IMR-90 (cell line): ENCODE data around the gene MGAT1. TPM values are rescaled to one million over a fixed set of nuclear protein-coding genes. Genes with fewer than 3 reads are reported as not detected.
A peak's percentile ranks its signal among the peaks of the same experiment; 100 is the strongest.

ENCODE experiments used
- ATAC-seq: fragments of 200-7000 bp; cut with Tn5 transposase; 2 replicates; pipeline ENCODE4 v1.9.1; 2020; ENCODE audit warnings: low read depth, mild to moderate bottlenecking, moderate library complexity
- BruUV-seq: library from RNA; stranded (reverse); fragments of 400-500 nt; replicated peaks from 2 replicates; lab custom pipeline; 2021; lab: Mats Ljungman, UMichigan
- CTCF ChIA-PET: fragments of 300-600 bp; formaldehyde crosslinking; extraction: SDS; loops from one replicate; lab custom pipeline; 2021; ENCODE audit warnings: antibody characterized with exemption; lab: Yijun Ruan, JAX
- POLR2A ChIA-PET: fragments of 300-600 bp; sonication (Branson Sonifier 250); formaldehyde crosslinking; loops from one replicate; lab custom pipeline; 2022; ENCODE audit warnings: antibody characterized with exemption; ENCODE audit not compliant: unreplicated experiment; lab: Charles Lee
- DNase-seq: peaks from one replicate; pipeline ENCODE4 v3.0.0; 2013
- H2AFZ ChIP-seq: replicated peaks from 2 replicates; pipeline ENCODE3; 2013; ENCODE audit warnings: low read length, mild to moderate bottlenecking; ENCODE audit not compliant: poor library complexity
- H2AK5ac ChIP-seq: 2 replicates; pipeline ENCODE4 v1.6.1; 2013; ENCODE audit warnings: low read depth, low read length, inconsistent platforms
- H2AK9ac ChIP-seq: replicated peaks from 2 replicates; pipeline ENCODE3; 2013; ENCODE audit warnings: mild to moderate bottlenecking, low read depth, low read length, moderate library complexity; ENCODE audit not compliant: poor library complexity
- H2BK120ac ChIP-seq: 2 replicates; pipeline ENCODE4 v1.6.1; 2013; ENCODE audit warnings: low read depth, low read length, inconsistent platforms
- H2BK15ac ChIP-seq: 3 replicates; pipeline ENCODE4 v1.6.1; 2013; ENCODE audit warnings: low read depth, low read length, inconsistent platforms
- H2BK20ac ChIP-seq: 2 replicates; pipeline ENCODE4 v1.6.1; 2013; ENCODE audit warnings: low read depth, mild to moderate bottlenecking, inconsistent platforms, low read length, moderate library complexity
- H2BK5ac ChIP-seq: 2 replicates; pipeline ENCODE4 v1.6.1; 2013; ENCODE audit warnings: mild to moderate bottlenecking, low read depth, low read length, inconsistent platforms; ENCODE audit not compliant: poor library complexity, severe bottlenecking
- H3K14ac ChIP-seq: replicated peaks from 2 replicates; pipeline ENCODE4 v1.6.1; 2013; ENCODE audit warnings: low read depth, low read length, inconsistent platforms
- H3K18ac ChIP-seq: 2 replicates; pipeline ENCODE4 v1.6.1; 2013; ENCODE audit warnings: low read depth, low read length, control low read depth
- H3K23ac ChIP-seq: 2 replicates; pipeline ENCODE4 v1.6.1; 2013; ENCODE audit warnings: low read depth, low read length, inconsistent platforms
- H3K27ac ChIP-seq: 2 replicates; pipeline ENCODE4 v1.5.1; 2013; ENCODE audit warnings: mild to moderate bottlenecking, control low read depth, low read length; ENCODE audit not compliant: insufficient read depth
- H3K27me3 ChIP-seq: 2 replicates; pipeline ENCODE4 v1.6.1; 2013; ENCODE audit warnings: low read length; ENCODE audit not compliant: control insufficient read depth, insufficient read depth
- H3K36me3 ChIP-seq: 2 replicates; pipeline ENCODE4 v1.6.1; 2013; ENCODE audit warnings: low read length, mixed read lengths; ENCODE audit not compliant: control insufficient read depth, insufficient read depth
- H3K4ac ChIP-seq: 2 replicates; pipeline ENCODE4 v1.6.1; 2013; ENCODE audit warnings: low read depth, low read length, inconsistent platforms
- H3K4me1 ChIP-seq: 2 replicates; pipeline ENCODE4 v1.6.1; 2013; ENCODE audit warnings: low read length, mixed read lengths; ENCODE audit not compliant: control insufficient read depth, insufficient read depth
- H3K4me2 ChIP-seq: 2 replicates; pipeline ENCODE4 v1.6.1; 2013; ENCODE audit warnings: low read depth, mild to moderate bottlenecking, control low read depth, low read length, moderate library complexity
- H3K4me3 ChIP-seq: 2 replicates; pipeline ENCODE4 v1.5.1; 2013; ENCODE audit warnings: low read depth, mild to moderate bottlenecking, control low read depth, low read length, moderate library complexity; ENCODE audit not compliant: insufficient read depth
- H3K56ac ChIP-seq: 2 replicates; pipeline ENCODE4 v1.6.1; 2013; ENCODE audit warnings: low read length, inconsistent platforms; ENCODE audit not compliant: insufficient read depth; ENCODE audit errors: extremely low read depth
- H3K79me1 ChIP-seq, 2 experiments: 2 replicates each; pipeline ENCODE4 v1.6.1; 2013; ENCODE audit warnings: low read length in 2 of 2, inconsistent platforms in 1 of 2, low read depth in 1 of 2
- H3K9ac ChIP-seq: 2 replicates; pipeline ENCODE4 v1.6.1; 2013; ENCODE audit warnings: low read depth, low read length, control low read depth
- H3K9me1 ChIP-seq: 2 replicates; pipeline ENCODE4 v1.6.1; 2013; ENCODE audit warnings: low read length, inconsistent platforms; ENCODE audit not compliant: insufficient read depth
- H3K9me3 ChIP-seq: 2 replicates; pipeline ENCODE4 v1.6.1; 2013; ENCODE audit warnings: low read length; ENCODE audit not compliant: control insufficient read depth, insufficient read depth
- H4K20me1 ChIP-seq: 2 replicates; pipeline ENCODE4 v1.6.1; 2013; ENCODE audit warnings: low read length, inconsistent platforms; ENCODE audit not compliant: insufficient read depth
- H4K5ac ChIP-seq: 2 replicates; pipeline ENCODE4 v1.6.1; 2013; ENCODE audit warnings: mild to moderate bottlenecking, low read depth, low read length, control low read depth
- H4K8ac ChIP-seq, 2 experiments: 2 replicates each; pipeline ENCODE4 v1.6.1; 2013; ENCODE audit warnings: low read depth in 2 of 2, low read length in 2 of 2, control low read depth in 1 of 2, inconsistent platforms in 1 of 2
- H4K91ac ChIP-seq: 2 replicates; pipeline ENCODE4 v1.6.1; 2013; ENCODE audit warnings: low read depth, low read length, inconsistent platforms; ENCODE audit not compliant: insufficient read depth
- BHLHE40 ChIP-seq: fragments of 150-350 bp; IDR thresholded peaks from 2 replicates; pipeline ENCODE4 v1.6.1; 2016; ENCODE audit warnings: mild to moderate bottlenecking, low read depth, low read length
- CEBPB ChIP-seq: IDR thresholded peaks from 2 replicates; pipeline ENCODE4 v1.6.1; 2012; ENCODE audit warnings: low read depth, low read length, improper control_type of control experiment
- CHD1 ChIP-seq: IDR thresholded peaks from 2 replicates; pipeline ENCODE4 v1.6.1; 2012; ENCODE audit warnings: low read depth, low read length, improper control_type of control experiment
- FOS ChIP-seq: fragments of 150-350 bp; IDR thresholded peaks from 2 replicates; pipeline ENCODE4 v1.6.1; 2016; ENCODE audit warnings: low read depth, low read length
- MAFK ChIP-seq: IDR thresholded peaks from 2 replicates; pipeline ENCODE4 v1.6.1; 2012; ENCODE audit warnings: low read depth, low read length, improper control_type of control experiment
- POLR2A ChIP-seq: IDR thresholded peaks from 2 replicates; pipeline ENCODE4 v1.6.1; 2012; ENCODE audit warnings: mild to moderate bottlenecking, low read depth, low read length
- RAD21 ChIP-seq: IDR thresholded peaks from 2 replicates; pipeline ENCODE4 v1.6.1; 2012; ENCODE audit warnings: low read length, improper control_type of control experiment
- RCOR1 ChIP-seq: IDR thresholded peaks from 2 replicates; pipeline ENCODE4 v1.6.1; 2012; ENCODE audit warnings: mild to moderate bottlenecking, low read length, improper control_type of control experiment; ENCODE audit not compliant: insufficient replicate concordance
- SMC3 ChIP-seq: fragments of 150-350 bp; IDR thresholded peaks from 2 replicates; pipeline ENCODE4 v1.6.1; 2016; ENCODE audit warnings: low read depth, mild to moderate bottlenecking, antibody characterized with exemption, low read length, moderate library complexity
- WGBS, 2 experiments: methylation state at CpG; one replicate each; pipeline versions ENCODE4 v1.1.5 to v1.1.7; 2013; ENCODE audit warnings: missing lambda C conversion rate in 2 of 2; ENCODE audit not compliant: insufficient read length in 1 of 2; ENCODE audit errors: extremely low coverage in 2 of 2; 5-methylcytosine and 5-hydroxymethylcytosine counted together
- dilution Hi-C: fragments of 300-500 bp; cut with HindIII; formaldehyde crosslinking; loops from one replicate; pipeline ENCODE4 v1.14.3; 2018; ENCODE audit warnings: low sequenced_read_pairs; ENCODE audit not compliant: unreplicated experiment
- in situ Hi-C: fragments of 300-500 bp; cut with MboI; formaldehyde crosslinking; loops from 3 replicates; pipeline ENCODE4 v1.14.3; 2019; ENCODE audit warnings: low sequenced_read_pairs, inconsistent platforms, mixed read lengths
- intact Hi-C: fragments of 100-400 bp; cut with micrococcal nuclease; formaldehyde crosslinking; loops from 2 replicates; pipeline ENCODE4 v1.10.0; 2022
- polyA plus RNA-seq, 3 experiments: library from polyadenylated mRNA; depleted of rRNA; stranded (reverse); fragments of >200 nt; gene quantifications; 2 replicates each; pipeline ENCODE4 v1.2.3, GENCODE V29; 2012; ENCODE audit warnings: low replicate concordance in 1 of 3
- total RNA-seq: library from RNA; depleted of rRNA; stranded (reverse); fragments of >200 nt; gene quantifications from 2 replicates; pipeline ENCODE4 v1.2.3, GENCODE V29; 2012
- TF ChIP-seq, protein P1 (sequence below): fragments of 150-350 bp; IDR thresholded peaks from 2 replicates; pipeline ENCODE4 v1.6.1; 2017; ENCODE audit warnings: mild to moderate bottlenecking, antibody characterized with exemption, low read length, low read depth
- TF ChIP-seq, protein P2 (sequence below): conservative IDR thresholded peaks from 2 replicates; pipeline ENCODE4 v1.5.1; 2012; ENCODE audit warnings: mild to moderate bottlenecking, low read depth, low read length, improper control_type of control experiment
- TF ChIP-seq, protein P3 (sequence below): fragments of 150-350 bp; IDR thresholded peaks from 2 replicates; pipeline ENCODE4 v1.6.1; 2016; ENCODE audit warnings: low read depth, mild to moderate bottlenecking, low read length, moderate library complexity, borderline replicate concordance

Gene MGAT1
- total and polyA plus RNA-seq, 2 of the 4 experiments (the other 2 are of a cell fraction) = 56.3 to 141 TPM

DNA sequence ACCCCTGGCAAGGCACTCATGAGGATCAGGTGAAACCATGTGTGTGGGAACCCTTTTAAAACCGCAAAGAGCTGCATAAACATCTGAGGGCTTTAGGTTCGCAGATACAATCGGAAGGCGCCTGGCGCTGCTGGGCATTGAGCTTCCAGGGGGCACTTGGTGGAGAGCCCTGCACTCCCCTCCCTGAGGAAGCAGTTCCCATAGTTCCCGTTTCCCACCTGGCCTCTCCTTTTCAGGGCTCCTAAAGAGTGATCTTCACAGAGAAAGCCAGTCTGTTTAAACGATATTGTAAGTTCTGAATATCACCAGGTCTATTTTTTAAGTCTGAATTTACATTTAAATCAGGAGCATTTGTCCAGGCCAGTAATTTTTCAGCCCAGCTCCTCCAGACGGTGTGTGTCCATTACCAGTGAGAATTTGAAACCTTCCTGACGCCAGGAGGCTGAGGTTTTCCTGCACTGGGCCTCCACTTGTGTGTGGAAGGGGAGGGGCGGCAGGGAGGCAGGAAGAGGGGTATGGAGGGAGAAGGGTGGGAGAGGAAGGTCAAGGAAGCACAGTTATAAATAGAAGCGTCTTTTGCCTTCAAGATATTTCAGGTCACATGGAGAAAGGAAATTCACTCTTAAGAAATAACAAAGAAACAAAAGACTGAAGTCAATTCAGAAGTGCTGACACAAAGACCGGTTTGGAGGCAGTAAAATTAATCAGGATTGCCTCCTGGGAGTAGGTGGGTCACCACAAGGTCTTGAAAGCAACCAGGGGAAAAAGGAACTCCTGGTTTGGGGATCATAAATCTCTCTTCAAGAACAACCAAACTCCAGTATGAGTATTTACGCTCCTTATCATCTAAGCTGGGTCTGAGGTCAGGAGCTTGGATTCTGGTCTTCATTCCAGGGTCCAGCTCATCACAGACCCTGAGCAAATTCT lies 14.3 kb upstream of the MGAT1 start (continued):
- TF ChIP-seq, protein P1, sequence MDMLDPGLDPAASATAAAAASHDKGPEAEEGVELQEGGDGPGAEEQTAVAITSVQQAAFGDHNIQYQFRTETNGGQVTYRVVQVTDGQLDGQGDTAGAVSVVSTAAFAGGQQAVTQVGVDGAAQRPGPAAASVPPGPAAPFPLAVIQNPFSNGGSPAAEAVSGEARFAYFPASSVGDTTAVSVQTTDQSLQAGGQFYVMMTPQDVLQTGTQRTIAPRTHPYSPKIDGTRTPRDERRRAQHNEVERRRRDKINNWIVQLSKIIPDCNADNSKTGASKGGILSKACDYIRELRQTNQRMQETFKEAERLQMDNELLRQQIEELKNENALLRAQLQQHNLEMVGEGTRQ = no peak

DNA sequence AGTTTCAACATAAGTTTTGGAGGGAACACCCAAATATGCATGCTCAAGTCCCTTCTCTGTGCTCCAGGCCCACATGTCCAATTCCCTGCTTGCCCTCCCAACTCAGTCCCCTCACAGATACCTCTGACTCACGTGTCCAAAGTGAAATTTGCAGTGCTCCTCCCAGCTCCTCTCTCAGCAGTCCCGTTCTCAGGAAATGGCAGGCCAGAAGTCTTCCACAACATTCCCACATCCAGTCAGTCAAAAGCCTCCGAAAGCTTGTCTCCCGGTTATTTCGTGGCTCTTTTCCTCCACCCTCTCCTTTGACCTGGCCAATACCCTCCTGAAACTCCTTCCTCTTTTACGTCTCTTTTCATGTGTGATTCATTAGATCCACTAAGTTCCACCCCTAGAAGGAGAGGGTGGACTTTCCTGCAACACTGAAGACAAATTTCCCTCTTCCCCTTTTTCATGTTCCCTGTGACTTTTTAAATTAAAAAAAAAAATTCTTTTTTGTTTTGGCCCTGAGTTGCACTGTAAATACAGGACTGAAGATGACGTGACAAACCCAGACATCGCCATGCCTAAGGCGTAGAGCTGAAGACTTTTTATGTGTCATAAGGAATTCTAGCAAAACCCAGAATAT lies 12.8 kb upstream of the MGAT1 start:
- WGBS, 2 experiments = 57% methylated on average over 2 of the region's 9 CpGs; no CpG with 5 or more reads in 1 of the 2 experiments
- TF ChIP-seq RAD21 (no peak), POLR2A (no peak), CHD1 (no peak), BHLHE40 (no peak), RCOR1 (no peak), SMC3 (no peak), CEBPB (no peak), FOS (no peak), MAFK (no peak)
- TF ChIP-seq, protein P2, sequence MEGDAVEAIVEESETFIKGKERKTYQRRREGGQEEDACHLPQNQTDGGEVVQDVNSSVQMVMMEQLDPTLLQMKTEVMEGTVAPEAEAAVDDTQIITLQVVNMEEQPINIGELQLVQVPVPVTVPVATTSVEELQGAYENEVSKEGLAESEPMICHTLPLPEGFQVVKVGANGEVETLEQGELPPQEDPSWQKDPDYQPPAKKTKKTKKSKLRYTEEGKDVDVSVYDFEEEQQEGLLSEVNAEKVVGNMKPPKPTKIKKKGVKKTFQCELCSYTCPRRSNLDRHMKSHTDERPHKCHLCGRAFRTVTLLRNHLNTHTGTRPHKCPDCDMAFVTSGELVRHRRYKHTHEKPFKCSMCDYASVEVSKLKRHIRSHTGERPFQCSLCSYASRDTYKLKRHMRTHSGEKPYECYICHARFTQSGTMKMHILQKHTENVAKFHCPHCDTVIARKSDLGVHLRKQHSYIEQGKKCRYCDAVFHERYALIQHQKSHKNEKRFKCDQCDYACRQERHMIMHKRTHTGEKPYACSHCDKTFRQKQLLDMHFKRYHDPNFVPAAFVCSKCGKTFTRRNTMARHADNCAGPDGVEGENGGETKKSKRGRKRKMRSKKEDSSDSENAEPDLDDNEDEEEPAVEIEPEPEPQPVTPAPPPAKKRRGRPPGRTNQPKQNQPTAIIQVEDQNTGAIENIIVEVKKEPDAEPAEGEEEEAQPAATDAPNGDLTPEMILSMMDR = no peak
- TF ChIP-seq, protein P3, sequence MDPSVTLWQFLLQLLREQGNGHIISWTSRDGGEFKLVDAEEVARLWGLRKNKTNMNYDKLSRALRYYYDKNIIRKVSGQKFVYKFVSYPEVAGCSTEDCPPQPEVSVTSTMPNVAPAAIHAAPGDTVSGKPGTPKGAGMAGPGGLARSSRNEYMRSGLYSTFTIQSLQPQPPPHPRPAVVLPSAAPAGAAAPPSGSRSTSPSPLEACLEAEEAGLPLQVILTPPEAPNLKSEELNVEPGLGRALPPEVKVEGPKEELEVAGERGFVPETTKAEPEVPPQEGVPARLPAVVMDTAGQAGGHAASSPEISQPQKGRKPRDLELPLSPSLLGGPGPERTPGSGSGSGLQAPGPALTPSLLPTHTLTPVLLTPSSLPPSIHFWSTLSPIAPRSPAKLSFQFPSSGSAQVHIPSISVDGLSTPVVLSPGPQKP = no peak

More for the DNA sequence above, 12.8 kb upstream of the MGAT1 start:
- ATAC-seq (no peak), DNase-seq (no peak)
- Histone ChIP-seq H3K14ac (no peak overlapping the region), H3K4me3 (no peak overlapping the region), H2AK9ac (no peak overlapping the region), H4K5ac (no peak overlapping the region), H3K79me1 (peaks cover 4 to 12% of the 10 kb centered on the region in 2 experiments), H3K27me3 (no peaks in the 10 kb centered on the region), H4K20me1 (no peaks in the 10 kb centered on the region), H2AFZ (peak overlapping the region; percentile 46), H3K36me3 (no peaks in the 10 kb centered on the region), H3K4ac (no peak overlapping the region), H3K56ac (no peak overlapping the region), H2BK120ac (no peak overlapping the region), H2BK20ac (no peak overlapping the region), H2AK5ac (no peak overlapping the region), H3K9me1 (peaks cover 4% of the 10 kb centered on the region; the same call in 1 of the 2 replicates), H4K8ac (no peak overlapping the region), H2BK5ac (no peak overlapping the region), H3K9me3 (no peaks in the 10 kb centered on the region), H3K23ac (no peak overlapping the region), H3K27ac (no peak overlapping the region), H3K9ac (no peak overlapping the region), H3K18ac (no peak overlapping the region), H3K4me1 (peaks cover 14% of the 10 kb centered on the region), H2BK15ac (no peak overlapping the region), H4K91ac (no peak overlapping the region), H3K4me2 (no peak overlapping the region)
- CTCF ChIA-PET = no interaction called here
- in situ Hi-C loops = no loop called here
- no TSS peak for BruUV-seq
- intact Hi-C loops = no loop called here
- dilution Hi-C loops = no loop called here
- POLR2A ChIA-PET = no interaction called here
